ENCODE measurements around the gene BRD7. TPM values are rescaled to one million over a fixed set of nuclear protein-coding genes. Genes with fewer than 3 reads are reported as not detected.

Gene BRD7
- total and polyA plus RNA-seq, 2 of the 4 experiments (the other 2 are of a cell fraction), result 24.8 to 29.9 TPM

- TF ChIP-seq CHD1 (IDR thresholded peaks at IDR 0.05; ENCODE audit: low read depth, low read length), result no peak
Measured at GRCh38 chr16:50323335-50324011, 45.3 kb downstream of the BRD7 start (continued).

GRCh38 chr16:50322333-50322732, 46.5 kb downstream of the BRD7 start:
- Histone ChIP-seq H3K14ac (replicated peaks; ENCODE audit: low read depth, low read length) (no peak overlapping the region), H3K4ac (ENCODE audit: low read depth, low read length) (no peak overlapping the region), H3K4me1 (ENCODE audit: control insufficient read depth, insufficient read depth, low read length) (no peaks in the 10 kb centered on the region), H3K56ac (ENCODE audit: extremely low read depth, insufficient read depth, low read length) (no peak overlapping the region), H3K23ac (ENCODE audit: low read depth, low read length) (no peak overlapping the region), H2BK15ac (ENCODE audit: low read depth, low read length) (no peak overlapping the region), H4K20me1 (ENCODE audit: insufficient read depth, low read length) (peaks cover 9% of the 10 kb centered on the region; the same call in 1 of the 2 replicates), H2BK120ac (ENCODE audit: low read depth, low read length) (no peak overlapping the region), H4K5ac (ENCODE audit: low read depth, low read length) (no peak overlapping the region), H4K8ac (ENCODE audit: low read depth in 2 of 2, low read length in 2 of 2) (no peak overlapping the region), H3K4me2 (ENCODE audit: low read depth, low read length) (no peak overlapping the region), H2AK5ac (ENCODE audit: low read depth, low read length) (no peak overlapping the region), H3K36me3 (ENCODE audit: control insufficient read depth, insufficient read depth, low read length) (peaks cover 29% of the 10 kb centered on the region), H4K91ac (ENCODE audit: insufficient read depth, low read depth, low read length) (no peak overlapping the region), H3K27me3 (ENCODE audit: control insufficient read depth, insufficient read depth, low read length) (no peaks in the 10 kb centered on the region), H3K4me3 (ENCODE audit: insufficient read depth, low read depth, low read length) (no peak overlapping the region), H3K79me1 (ENCODE audit: low read depth in 1 of 2, low read length in 2 of 2) (peaks cover 6 to 9% of the 10 kb centered on the region in 2 experiments; a peak in 2 of 4 replicates), H3K9ac (ENCODE audit: low read depth, low read length) (no peak overlapping the region), H3K27ac (ENCODE audit: insufficient read depth, low read length) (no peak overlapping the region), H3K18ac (ENCODE audit: low read depth, low read length) (no peak overlapping the region), H3K9me1 (ENCODE audit: insufficient read depth, low read length) (peaks cover 5% of the 10 kb centered on the region; the same call in 1 of the 2 replicates), H3K9me3 (ENCODE audit: control insufficient read depth, insufficient read depth, low read length) (no peaks in the 10 kb centered on the region), H2AFZ (replicated peaks; ENCODE audit: low read length, poor library complexity) (no peak overlapping the region), H2AK9ac (replicated peaks; ENCODE audit: low read depth, low read length, poor library complexity) (no peak overlapping the region), H2BK20ac (ENCODE audit: low read depth, low read length) (no peak overlapping the region), H2BK5ac (ENCODE audit: low read depth, low read length, poor library complexity, severe bottlenecking) (no peak overlapping the region)
- in situ Hi-C loops (cut with MboI; ENCODE audit: low sequenced_read_pairs) (no loop called here), dilution Hi-C loops (cut with HindIII; ENCODE audit: low sequenced_read_pairs, unreplicated experiment) (no loop called here), intact Hi-C loops (cut with micrococcal nuclease) (loop anchor here (5.0 kb wide), 1 partner anchor 485 kb away; no protein-coding TSS in a partner anchor)
- DNase-seq (no peak), ATAC-seq (ENCODE audit: low read depth) (no peak)
- ChIA-PET CTCF (interaction anchor here (1.5 kb wide), 1 partner anchor 343 kb away, joined by 7 read pairs; no protein-coding TSS in a partner anchor), POLR2A (ENCODE audit: unreplicated experiment) (no interaction called here)
- WGBS, 2 experiments (ENCODE audit: extremely low coverage in 2 of 2, insufficient read length in 1 of 2), result no CpG with 5 or more reads among the region's 1 CpG
- no TSS peak for BruUV-seq (replicated peaks)
- TF ChIP-seq MAZ (IDR thresholded peaks at IDR 0.05; ENCODE audit: borderline replicate concordance, low read depth, low read length) (no peak), RFX5 (IDR thresholded peaks at IDR 0.05; ENCODE audit: low read depth, low read length) (no peak), USF2 (IDR thresholded peaks at IDR 0.05; ENCODE audit: low read depth, low read length) (no peak), POLR2A (IDR thresholded peaks at IDR 0.05; ENCODE audit: low read depth, low read length) (no peak), RAD21 (IDR thresholded peaks at IDR 0.05; ENCODE audit: low read length) (no peak), NFE2L2 (IDR thresholded peaks at IDR 0.05; ENCODE audit: low read depth, low read length) (no peak), ELK1 (IDR thresholded peaks at IDR 0.05; ENCODE audit: borderline replicate concordance, low read depth, low read length) (no peak), FOS (IDR thresholded peaks at IDR 0.05; ENCODE audit: low read depth, low read length) (no peak), MAFK (IDR thresholded peaks at IDR 0.05; ENCODE audit: low read depth, low read length) (no peak), MXI1 (IDR thresholded peaks at IDR 0.05; ENCODE audit: borderline replicate concordance, low read depth, low read length) (no peak), SMC3 (IDR thresholded peaks at IDR 0.05; ENCODE audit: low read depth, low read length) (no peak), CTCF (conservative IDR thresholded peaks at IDR 0.05; ENCODE audit: low read depth, low read length) (no peak), BHLHE40 (IDR thresholded peaks at IDR 0.05; ENCODE audit: low read depth, low read length) (no peak)

All from IMR-90 (cell line).